ENCODE results near the gene PAGR1.

The PAGR1 gene

DNA sequence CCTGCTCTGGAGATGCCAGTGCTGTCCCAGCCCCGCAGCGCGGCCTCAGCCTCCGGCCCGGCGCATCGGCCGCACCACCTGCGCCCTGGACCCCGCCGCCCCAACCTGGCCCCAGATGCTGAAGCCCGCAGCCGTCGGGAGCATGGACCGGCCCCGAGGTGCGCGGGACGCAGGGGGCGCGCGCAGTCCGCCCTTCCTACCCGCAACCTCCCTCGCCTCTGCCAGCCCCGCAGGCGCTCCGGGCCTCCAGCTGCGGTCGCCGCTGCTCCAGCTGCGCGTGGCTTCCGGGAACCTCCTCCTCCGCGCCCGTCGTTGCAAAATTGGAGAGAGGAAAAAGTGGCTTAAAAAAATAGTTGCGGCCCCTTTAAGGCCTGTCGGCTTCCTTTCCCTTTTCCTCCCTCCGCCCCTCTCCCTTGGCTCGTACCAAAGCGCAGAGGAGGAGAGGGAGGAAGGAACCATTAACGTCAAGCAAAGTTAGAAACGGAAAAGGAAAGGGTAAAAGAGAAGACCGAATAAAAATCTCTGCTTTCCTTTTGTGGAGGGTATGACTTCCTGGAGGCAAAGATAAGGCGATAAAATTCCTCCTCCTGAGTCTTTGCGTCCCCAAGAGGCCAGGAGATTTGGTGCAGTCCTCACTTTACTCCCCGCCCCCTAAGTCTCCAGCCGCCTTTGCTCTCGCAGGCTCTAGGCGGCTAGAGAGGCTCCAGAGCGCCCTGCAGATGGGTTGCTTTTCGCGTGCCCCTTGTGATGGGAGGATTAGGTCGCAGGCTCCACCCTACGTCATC, 47.1 kb downstream of the PAGR1 start, which contains the start of gene CDIPT:
Gene CDIPT, minus strand, starts transcription at position 343 of the 785 bp plus-strand sequence. CDS start 369 bp downstream, outside the sequence.
- TF ChIP-seq POLR2AphosphoS5 (IDR thresholded peaks at IDR 0.05; ENCODE audit: low read depth, low read length) (peak; percentile 54), TAF1 (IDR thresholded peaks at IDR 0.05; ENCODE audit: borderline replicate concordance, insufficient read depth, low read length) (0 out of 2 replicates have a peak, but pooled peaks have one; percentile 55), FOXP2 (optimal IDR thresholded peaks at IDR 0.05; ENCODE audit: borderline replicate concordance, extremely low read depth, extremely low read length, insufficient read depth) (peak; percentile 64), SIN3A (IDR thresholded peaks at IDR 0.05; ENCODE audit: borderline replicate concordance, insufficient read depth, low read length) (peak; percentile 93; the same call in 1 of the 2 replicates)
- TF ChIP-seq, protein P1, sequence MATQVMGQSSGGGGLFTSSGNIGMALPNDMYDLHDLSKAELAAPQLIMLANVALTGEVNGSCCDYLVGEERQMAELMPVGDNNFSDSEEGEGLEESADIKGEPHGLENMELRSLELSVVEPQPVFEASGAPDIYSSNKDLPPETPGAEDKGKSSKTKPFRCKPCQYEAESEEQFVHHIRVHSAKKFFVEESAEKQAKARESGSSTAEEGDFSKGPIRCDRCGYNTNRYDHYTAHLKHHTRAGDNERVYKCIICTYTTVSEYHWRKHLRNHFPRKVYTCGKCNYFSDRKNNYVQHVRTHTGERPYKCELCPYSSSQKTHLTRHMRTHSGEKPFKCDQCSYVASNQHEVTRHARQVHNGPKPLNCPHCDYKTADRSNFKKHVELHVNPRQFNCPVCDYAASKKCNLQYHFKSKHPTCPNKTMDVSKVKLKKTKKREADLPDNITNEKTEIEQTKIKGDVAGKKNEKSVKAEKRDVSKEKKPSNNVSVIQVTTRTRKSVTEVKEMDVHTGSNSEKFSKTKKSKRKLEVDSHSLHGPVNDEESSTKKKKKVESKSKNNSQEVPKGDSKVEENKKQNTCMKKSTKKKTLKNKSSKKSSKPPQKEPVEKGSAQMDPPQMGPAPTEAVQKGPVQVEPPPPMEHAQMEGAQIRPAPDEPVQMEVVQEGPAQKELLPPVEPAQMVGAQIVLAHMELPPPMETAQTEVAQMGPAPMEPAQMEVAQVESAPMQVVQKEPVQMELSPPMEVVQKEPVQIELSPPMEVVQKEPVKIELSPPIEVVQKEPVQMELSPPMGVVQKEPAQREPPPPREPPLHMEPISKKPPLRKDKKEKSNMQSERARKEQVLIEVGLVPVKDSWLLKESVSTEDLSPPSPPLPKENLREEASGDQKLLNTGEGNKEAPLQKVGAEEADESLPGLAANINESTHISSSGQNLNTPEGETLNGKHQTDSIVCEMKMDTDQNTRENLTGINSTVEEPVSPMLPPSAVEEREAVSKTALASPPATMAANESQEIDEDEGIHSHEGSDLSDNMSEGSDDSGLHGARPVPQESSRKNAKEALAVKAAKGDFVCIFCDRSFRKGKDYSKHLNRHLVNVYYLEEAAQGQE (IDR thresholded peaks at IDR 0.05; ENCODE audit: insufficient read depth in 1 of 2, low read depth in 2 of 2, low read length in 2 of 2) = no peak

DNA sequence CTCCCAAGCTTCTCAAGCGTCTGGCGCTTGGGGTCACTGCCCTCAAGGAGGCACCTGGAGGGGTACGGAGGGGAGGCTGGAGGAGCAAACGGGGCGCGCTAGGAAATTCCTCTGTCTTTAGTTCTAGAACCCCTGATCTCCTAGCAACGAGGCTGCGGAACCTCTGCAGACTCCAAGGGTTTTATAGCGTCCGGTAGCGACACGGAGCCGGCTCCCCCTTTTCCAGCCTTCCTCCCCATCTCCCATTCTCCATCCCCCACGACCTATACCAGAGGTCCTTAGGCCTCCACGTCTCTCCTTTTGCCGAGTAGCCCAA, 47.7 kb downstream of the PAGR1 start:
- TF ChIP-seq, protein P1 (IDR thresholded peaks at IDR 0.05; ENCODE audit: insufficient read depth in 1 of 2, low read depth in 2 of 2, low read length in 2 of 2) = no peak
- TF ChIP-seq FOXP2 (optimal IDR thresholded peaks at IDR 0.05; ENCODE audit: borderline replicate concordance, extremely low read depth, extremely low read length, insufficient read depth) = no peak

DNA sequence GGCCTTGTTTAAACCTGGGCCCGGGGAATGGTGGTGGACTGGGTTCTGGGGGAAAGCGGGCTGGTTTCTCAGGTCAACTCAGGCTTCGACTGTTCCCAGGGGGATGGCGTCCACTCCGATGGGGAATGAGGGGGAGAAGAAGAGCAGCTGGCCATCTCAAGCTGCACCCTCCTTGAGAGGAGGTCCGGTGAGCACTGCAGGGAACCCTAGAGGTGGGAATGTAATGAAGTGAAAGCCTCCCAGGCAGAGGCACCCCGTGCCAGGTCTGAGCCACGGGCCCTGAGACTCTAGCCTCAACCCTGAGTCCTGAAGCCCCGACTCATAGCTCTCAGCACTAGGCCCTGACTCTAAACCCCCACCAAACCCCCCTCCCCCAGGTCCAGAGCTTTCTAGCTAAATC, 48.3 kb downstream of the PAGR1 start:
- TF ChIP-seq POLR2AphosphoS5 (IDR thresholded peaks at IDR 0.05; ENCODE audit: low read depth, low read length) (no peak), FOXP2 (optimal IDR thresholded peaks at IDR 0.05; ENCODE audit: borderline replicate concordance, extremely low read depth, extremely low read length, insufficient read depth) (no peak), SIN3A (IDR thresholded peaks at IDR 0.05; ENCODE audit: borderline replicate concordance, insufficient read depth, low read length) (no peak), TAF1 (IDR thresholded peaks at IDR 0.05; ENCODE audit: borderline replicate concordance, insufficient read depth, low read length) (no peak)
- TF ChIP-seq, protein P1 (IDR thresholded peaks at IDR 0.05; ENCODE audit: insufficient read depth in 1 of 2, low read depth in 2 of 2, low read length in 2 of 2) = no peak

DNA sequence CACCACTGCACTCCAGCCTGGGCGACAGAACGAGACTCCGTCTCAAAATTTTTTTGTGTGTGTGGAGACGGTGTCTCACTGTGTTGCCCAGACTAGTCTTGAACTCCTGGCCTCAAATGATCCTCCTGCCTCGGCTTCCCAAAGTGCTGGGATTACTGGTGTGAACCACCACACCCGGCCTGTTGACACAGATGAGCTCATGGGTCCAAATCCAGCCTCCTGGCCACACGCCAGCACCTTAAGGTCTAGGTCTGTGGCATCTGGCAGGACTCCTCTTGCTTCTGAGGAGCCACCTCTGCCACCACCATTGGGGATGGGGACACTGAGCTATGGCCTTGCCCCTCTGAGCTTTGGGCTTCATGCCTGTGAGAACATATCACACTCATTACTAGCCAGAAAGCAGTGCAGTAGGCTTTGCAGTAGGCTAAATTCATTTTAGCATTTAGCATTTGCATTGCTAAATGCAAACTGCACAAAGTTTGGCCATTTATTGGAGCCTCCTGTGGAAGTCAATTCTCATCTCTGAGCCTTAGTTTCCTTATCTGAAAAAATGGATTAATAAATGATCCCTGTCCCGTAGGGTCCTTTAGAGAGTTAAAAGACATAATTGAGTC, 52.6 kb downstream of the PAGR1 start:
- no peak for TF ChIP-seq SIN3A (IDR thresholded peaks at IDR 0.05; ENCODE audit: borderline replicate concordance, insufficient read depth, low read length)
- TF ChIP-seq, protein P1 (IDR thresholded peaks at IDR 0.05; ENCODE audit: insufficient read depth in 1 of 2, low read depth in 2 of 2, low read length in 2 of 2) = no peak
- TF ChIP-seq TAF1 (IDR thresholded peaks at IDR 0.05; ENCODE audit: borderline replicate concordance, insufficient read depth, low read length) = no peak
- no peak for TF ChIP-seq FOXP2 (optimal IDR thresholded peaks at IDR 0.05; ENCODE audit: borderline replicate concordance, extremely low read depth, extremely low read length, insufficient read depth)
- no peak for TF ChIP-seq POLR2AphosphoS5 (IDR thresholded peaks at IDR 0.05; ENCODE audit: low read depth, low read length)

All from PFSK-1 (cell line).